ENCODE results near the gene PMEPA1. TPM values are rescaled to one million over a fixed set of nuclear protein-coding genes. Genes with fewer than 3 reads are reported as not detected.

PMEPA1 gene
- total and polyA plus RNA-seq, 5 experiments from 2014 or later, result 1.6 to 14.3 (median 5.0) TPM

DNA sequence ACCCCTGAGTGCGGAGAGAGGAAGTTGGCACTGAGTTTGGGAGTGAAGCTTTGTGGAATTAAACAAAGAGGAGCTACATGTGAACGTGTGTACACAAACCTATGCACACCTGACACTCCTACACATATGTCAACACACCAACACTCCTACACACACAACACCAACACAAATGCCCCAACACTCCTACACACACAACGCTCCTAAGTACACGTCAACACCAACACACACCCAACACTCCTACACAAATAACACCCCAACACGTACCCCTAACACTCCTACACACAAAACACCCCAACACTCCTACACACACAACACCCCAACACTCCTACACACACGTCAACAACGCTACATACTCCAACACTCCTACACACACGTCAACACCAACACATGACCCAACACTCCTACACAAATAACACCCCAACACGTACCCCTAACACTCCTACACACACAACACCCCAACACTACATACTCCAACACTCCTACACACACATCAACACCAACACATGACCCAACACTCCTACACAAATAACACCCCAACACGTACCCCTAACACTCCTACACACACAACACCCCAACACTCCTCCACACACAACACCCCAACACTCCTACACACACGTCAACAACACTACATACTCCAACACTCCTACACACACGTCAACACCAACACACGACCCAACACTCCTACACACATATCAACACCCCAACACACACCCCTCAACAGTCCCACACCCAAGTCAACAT, 49.5 kb downstream of the PMEPA1 start:
- ATAC-seq (no peak), DNase-seq (no peak)
- POLR2A ChIA-PET, result interaction anchor here (2.0 kb wide), 1 partner anchor 31 kb away, joined by 6 read pairs; no protein-coding TSS in a partner anchor
- Mint-ChIP-seq H3K9me3 (no peaks in the 10 kb centered on the region), H3K4me1 (peaks cover 18 to 56% (median 32%) of the 10 kb centered on the region in 4 donors), H3K4me3 (peak overlapping the region in 2 of 10 donors; percentile 2 to 10), H3K36me3 (no peaks in the 10 kb centered on the region), H3K27ac (peak overlapping the region in 7 of 10 donors; percentile 34 to 74 (median 56)), H3K27me3 (no peaks in the 10 kb centered on the region)

DNA sequence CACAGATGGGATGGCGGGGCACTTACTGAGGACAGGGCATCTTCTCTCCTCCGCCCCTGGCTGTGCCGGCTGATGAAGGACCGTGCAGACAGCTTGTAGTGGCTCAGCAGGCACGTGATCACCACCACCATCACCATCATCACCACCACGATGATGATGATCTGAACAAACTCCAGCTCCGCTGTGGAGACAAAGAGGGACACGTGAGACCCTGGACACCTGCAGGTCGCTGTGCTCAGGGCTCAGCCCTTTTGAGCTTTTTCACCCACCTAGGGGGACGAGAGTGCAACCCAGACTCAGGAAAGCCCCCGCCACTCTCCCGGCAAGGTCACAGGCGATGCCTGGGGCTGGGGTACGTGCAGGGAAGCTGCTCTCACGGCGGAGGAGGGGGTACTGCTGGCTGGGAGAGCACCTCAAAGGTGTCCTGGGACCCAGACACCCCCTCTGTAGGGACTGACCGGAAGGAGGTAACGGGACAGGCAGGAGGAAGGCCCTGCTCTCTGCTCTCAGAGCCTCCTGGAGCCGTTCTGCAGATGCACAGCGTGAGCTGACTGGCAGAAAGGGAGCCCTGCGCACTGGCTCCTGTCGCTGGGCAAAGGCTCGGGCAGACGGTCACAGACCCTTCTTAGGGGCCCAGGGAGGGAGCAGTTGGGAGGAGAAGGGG, 50.2 kb downstream of the PMEPA1 start:
- POLR2A ChIA-PET, result interaction anchor here (0.9 to 2.2 kb wide), 5 partner anchors 9 to 50 kb away, joined by 3 to 6 read pairs (median 6); partner anchors contain the start of gene PMEPA1
- peak in 2 of 10 donors; percentile 15 to 31 for DNase-seq
- H3K4me3 Mint-ChIP-seq, result peak overlapping the region in 6 of 10 donors; percentile 28 to 76 (median 56)

DNA sequence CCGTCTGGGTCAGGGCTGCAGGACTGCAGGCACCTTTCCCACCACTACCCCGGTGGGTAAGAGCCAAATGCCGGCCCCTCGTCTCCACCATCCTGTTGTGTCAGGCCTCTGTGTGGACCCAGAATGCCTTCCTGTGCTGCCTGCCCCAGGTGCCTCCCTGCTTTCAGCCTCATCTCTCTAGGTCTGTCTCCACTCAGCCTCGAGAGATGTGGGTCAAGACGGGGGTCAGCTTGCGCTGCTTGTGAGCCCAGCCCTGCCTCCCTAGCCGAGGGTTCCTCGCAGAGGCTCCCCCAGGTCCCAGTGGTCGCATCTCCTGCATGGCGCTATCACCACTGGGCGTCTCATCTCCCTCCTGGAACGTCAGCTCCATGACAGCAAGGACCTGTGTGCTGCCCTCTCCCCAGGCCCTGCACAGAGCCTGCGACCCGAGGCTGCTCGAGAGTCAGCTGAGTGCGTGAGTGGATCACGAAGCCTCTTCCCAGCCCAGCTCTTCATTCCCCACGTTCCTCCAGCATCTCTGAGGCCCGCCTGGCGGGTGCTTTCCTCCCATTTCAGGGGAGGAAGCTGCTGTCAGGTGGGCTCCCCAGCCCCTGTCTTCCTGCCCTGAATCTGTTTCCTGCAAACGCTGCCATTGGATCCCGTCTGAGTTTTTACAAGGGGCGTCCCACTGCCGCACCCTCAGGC, 50.8 kb downstream of the PMEPA1 start:
- Mint-ChIP-seq H3K27ac (peak overlapping the region; percentile 35 to 94 (median 76)), H3K4me1 (peaks cover 29 to 70% (median 44%) of the 10 kb centered on the region in 4 donors), H3K27me3 (no peaks in the 10 kb centered on the region), H3K4me3 (peak overlapping the region in 8 of 10 donors; percentile 26 to 84 (median 58)), H3K9me3 (no peaks in the 10 kb centered on the region), H3K36me3 (no peaks in the 10 kb centered on the region)
- ATAC-seq (no peak), DNase-seq (peak in 2 of 10 donors; percentile 16 to 61)
- POLR2A ChIA-PET, result interaction anchor here (0.9 to 2.2 kb wide), 7 partner anchors 9 to 51 kb away, joined by 3 to 6 read pairs (median 5); partner anchors contain the start of gene PMEPA1

More for the DNA sequence above, 50.2 kb downstream of the PMEPA1 start:
- H3K36me3 Mint-ChIP-seq, result no peaks in the 10 kb centered on the region
- peaks cover 24 to 63% (median 38%) of the 10 kb centered on the region in 4 donors for H3K4me1 Mint-ChIP-seq
- ATAC-seq, result no peak
- H3K9me3 Mint-ChIP-seq, result no peaks in the 10 kb centered on the region
- peak overlapping the region in 8 of 10 donors; percentile 35 to 94 (median 80) for H3K27ac Mint-ChIP-seq
- no peaks in the 10 kb centered on the region for H3K27me3 Mint-ChIP-seq

DNA sequence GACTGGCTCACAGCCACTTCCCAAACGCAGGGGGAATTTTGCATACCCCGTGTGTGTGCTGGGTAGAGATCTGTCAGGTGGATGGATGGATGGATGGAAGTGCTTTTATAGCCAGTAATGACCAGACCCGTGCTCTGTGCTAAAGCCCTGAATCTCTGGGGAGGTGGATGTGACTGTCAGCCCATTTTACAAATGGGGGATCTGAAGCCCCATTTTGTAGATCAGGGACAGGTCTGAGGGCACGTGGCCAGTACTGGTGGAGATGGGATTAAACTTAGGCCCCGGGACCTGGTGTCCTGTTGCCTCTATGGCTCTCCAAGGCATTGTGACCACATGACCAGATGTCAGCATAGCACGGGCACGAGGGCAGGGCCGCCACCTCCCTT, 51.4 kb downstream of the PMEPA1 start:
- Mint-ChIP-seq H3K4me3 (peak overlapping the region; percentile 28 to 84 (median 77)), H3K27ac (peak overlapping the region; percentile 82 to 94 (median 92)), H3K9me3 (no peaks in the 10 kb centered on the region), H3K27me3 (no peaks in the 10 kb centered on the region), H3K36me3 (no peaks in the 10 kb centered on the region), H3K4me1 (peaks cover 29 to 70% (median 46%) of the 10 kb centered on the region in 4 donors)
- DNase-seq (peak in 1 of 10 donors; percentile 16), ATAC-seq (no peak)
- POLR2A ChIA-PET, result interaction anchor here (0.6 to 2.2 kb wide), 7 partner anchors 10 to 1282 kb away, joined by 3 to 6 read pairs (median 5); partner anchors contain the start of gene PMEPA1

DNA sequence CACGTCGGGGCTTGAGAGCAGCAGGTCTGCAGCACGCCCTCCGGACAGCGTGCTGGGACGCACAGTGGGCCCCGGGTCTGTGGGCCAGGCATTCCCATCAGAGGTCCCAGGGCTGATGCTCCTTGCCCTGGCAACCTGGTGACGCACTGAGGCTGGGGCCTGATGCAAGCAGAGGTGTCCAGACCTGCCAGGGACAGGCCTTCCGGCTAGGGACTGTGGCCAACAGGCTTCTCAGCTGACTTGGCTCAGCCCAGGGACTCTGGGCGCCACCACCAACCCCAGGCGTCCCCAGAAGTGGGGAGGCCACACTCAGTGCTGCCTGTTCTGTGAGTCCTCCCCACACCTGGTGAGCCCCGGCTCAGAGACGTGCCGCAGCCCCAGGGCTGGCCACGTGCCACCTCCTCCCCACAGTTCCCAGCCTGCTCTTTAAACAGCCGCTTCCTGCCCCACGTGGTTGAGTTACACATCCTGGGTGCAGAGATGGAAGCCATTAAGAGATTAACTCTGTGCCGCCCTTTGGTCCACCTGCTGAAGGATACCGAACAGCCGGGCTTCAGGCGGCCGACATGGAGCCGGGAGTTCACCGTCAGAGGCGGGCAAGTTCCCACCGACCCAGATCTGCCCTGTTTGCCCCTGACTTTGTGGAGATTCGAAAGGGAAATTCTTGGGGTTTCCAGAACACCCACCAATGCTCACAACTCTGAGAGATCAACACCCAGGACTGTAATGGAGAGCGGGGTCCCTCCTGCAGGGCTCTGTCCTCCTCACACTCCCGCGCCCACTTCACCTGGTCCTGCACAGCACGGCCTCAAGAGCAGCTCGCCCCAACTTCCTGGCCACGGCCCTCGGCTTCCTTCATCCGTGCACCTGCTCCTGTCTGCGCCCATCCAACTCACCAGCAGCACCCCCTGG, 52.0 kb downstream of the PMEPA1 start:
- Mint-ChIP-seq H3K36me3 (no peaks in the 10 kb centered on the region), H3K27me3 (no peaks in the 10 kb centered on the region), H3K4me1 (peaks cover 29 to 63% (median 46%) of the 10 kb centered on the region in 4 donors), H3K4me3 (peak overlapping the region; percentile 28 to 84 (median 77)), H3K9me3 (no peaks in the 10 kb centered on the region), H3K27ac (peak overlapping the region; percentile 82 to 94 (median 92))
- DNase-seq (peak; percentile 34 to 87 (median 60)), ATAC-seq (peak; percentile 87 to 93)
- POLR2A ChIA-PET, result interaction anchor here (0.6 to 2.2 kb wide), 7 partner anchors 10 to 1283 kb away, joined by 3 to 7 read pairs (median 4); partner anchors contain the start of gene PMEPA1

DNA sequence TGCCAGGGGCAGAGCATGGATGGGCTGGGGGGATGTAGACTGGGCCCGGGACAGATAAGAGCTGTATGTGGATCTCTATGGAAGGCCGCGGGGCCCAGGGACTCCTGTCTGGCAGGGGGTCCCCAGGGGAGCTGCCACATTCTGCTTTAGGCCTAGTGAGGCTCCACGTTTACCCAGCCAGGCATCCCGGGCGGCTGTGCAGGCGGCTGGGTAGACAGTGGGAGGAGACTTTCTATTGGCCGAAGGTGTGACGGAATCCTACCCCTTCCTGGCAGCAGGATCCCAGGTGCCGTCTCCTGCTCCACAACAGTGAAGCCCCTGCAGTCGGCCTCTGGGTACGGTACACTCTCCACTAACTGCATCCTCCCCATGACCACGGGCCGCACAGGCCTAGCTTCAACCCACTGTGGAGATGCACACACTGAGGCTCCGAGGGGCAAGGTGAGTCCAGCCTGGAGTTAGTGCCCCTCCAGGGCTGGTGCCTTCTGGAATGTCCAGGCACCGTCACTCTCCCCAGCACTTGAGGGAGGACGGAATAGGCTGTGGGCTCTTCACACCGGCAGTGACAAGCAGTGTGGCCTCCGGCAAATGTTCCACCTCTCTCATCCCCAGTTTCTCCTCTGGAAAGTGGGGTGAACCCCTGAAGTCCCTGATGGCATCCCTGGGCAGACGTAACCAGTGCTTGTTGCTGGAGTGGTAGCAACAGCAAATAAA, 52.8 kb downstream of the PMEPA1 start:
- POLR2A ChIA-PET, result interaction anchor here (0.5 to 1.6 kb wide), 6 partner anchors 23 to 1510 kb away, joined by 3 to 7 read pairs (median 6); partner anchors contain the start of gene PMEPA1

DNA sequence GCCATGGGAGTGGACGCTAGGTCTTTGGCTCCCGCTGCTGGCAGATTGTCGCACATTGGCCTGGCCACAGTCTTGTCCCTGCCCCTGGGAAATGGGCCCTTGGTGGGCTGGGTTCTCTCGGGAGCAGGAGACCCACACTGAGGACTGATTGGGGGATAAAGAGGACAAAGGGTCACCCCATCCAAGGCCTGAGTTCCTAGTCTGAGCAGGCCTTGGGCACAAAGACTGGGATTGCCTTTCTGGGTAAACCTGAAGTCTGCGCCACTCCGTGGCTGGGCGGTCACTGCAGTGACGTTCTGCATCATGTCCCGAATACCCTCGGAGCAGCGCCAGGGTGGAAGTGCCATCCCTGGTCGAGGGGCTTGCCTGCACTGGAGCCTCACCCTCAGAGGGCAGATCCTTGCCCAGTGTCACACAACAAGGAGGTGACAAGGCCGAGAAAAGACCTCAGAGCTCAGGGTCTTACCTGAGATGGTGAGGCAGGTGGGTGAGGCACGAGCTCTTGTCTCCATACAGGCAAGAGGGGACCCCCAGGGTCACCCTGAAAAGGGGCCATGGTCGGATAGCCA, 53.5 kb downstream of the PMEPA1 start:
- Mint-ChIP-seq H3K27ac (peak overlapping the region in 5 of 10 donors; percentile 8 to 58 (median 50)), H3K4me1 (peaks cover 29 to 62% (median 46%) of the 10 kb centered on the region in 4 donors), H3K36me3 (no peaks in the 10 kb centered on the region), H3K4me3 (peak overlapping the region in 2 of 10 donors; percentile 11 to 33), H3K9me3 (no peaks in the 10 kb centered on the region), H3K27me3 (no peaks in the 10 kb centered on the region)
- POLR2A ChIA-PET, result interaction anchor here (1.0 to 1.6 kb wide), 3 partner anchors 27 to 46 kb away, joined by 3 to 7 read pairs (median 7); no protein-coding TSS in a partner anchor
- DNase-seq, result peak in 1 of 10 donors; percentile 15
- ATAC-seq, result no peak

More for the DNA sequence above, 52.8 kb downstream of the PMEPA1 start:
- no peaks in the 10 kb centered on the region for H3K9me3 Mint-ChIP-seq
- peaks cover 29 to 62% (median 46%) of the 10 kb centered on the region in 4 donors for H3K4me1 Mint-ChIP-seq
- H3K36me3 Mint-ChIP-seq, result no peaks in the 10 kb centered on the region
- H3K27me3 Mint-ChIP-seq, result no peaks in the 10 kb centered on the region
- peak overlapping the region in 4 of 10 donors; percentile 11 to 82 (median 54) for H3K4me3 Mint-ChIP-seq
- H3K27ac Mint-ChIP-seq, result peak overlapping the region; percentile 20 to 94 (median 81)
- peak in 1 of 10 donors; percentile 11 for DNase-seq
- no peak for ATAC-seq

DNA sequence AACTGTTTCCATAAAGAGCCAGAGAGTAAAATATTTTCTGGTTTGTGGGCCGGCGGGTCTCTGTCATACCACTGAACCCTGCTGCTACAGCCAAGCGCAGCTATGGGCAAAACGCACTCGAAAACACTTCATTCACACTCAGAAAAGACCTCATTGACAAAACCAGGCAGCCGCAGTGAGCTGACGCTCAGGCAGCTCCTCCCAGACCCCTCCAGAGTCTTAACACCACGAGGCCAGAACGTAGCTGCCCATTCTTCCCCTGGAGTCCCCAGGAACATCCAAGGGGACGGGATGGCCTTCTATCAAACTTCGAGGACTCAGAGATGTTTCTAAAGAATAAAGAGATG, 54.0 kb downstream of the PMEPA1 start:
- POLR2A ChIA-PET, result interaction anchor here (1.1 kb wide), 1 partner anchor 26 kb away, joined by 6 read pairs; no protein-coding TSS in a partner anchor
- ATAC-seq (no peak), DNase-seq (no peak)
- no peaks in the 10 kb centered on the region for H3K27me3 Mint-ChIP-seq
- H3K36me3 Mint-ChIP-seq, result no peaks in the 10 kb centered on the region
- no peak overlapping the region for H3K4me3 Mint-ChIP-seq
- H3K9me3 Mint-ChIP-seq, result no peaks in the 10 kb centered on the region
- H3K4me1 Mint-ChIP-seq, result peaks cover 29 to 62% (median 46%) of the 10 kb centered on the region in 4 donors
- peak overlapping the region in 2 of 10 donors; percentile 32 to 53 for H3K27ac Mint-ChIP-seq

DNA sequence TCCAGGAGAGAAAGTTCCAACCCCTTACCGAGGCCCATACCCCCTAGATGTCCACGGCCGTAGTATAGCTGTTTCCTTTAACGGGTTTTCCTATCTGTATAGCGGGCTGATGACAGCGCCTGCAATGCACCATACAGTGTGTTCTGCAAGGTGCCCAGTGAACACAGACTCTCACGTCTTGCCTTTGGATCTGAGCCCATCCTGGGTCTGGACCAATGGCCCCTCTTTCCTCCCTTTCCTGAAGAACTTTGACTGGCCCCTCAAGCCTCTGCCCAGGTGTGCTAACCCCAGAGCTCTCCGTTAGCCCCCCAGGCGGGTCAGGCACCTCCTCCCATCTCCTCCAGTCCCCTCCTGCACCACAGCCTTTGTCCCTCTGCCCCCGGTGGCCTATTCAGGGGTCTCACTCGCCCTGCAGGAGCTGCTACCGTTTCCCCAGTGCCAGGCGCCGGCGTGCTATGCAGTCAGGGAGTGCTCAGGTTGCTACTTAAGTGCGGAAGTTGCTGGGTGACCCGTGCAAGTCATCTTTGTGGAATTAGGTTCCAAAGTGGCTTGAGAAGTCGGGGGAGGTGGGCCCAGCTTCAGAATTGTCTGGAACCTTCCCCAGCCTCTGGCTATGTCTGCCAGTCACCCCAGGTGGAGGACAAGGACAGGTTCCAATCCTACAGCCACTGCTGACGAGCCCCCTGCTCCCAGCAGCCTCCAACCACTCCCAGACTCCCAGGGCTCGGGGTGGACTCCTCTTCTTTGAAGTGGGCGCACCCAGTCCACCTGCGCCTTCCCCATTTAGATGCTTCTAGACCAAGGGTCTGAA, 54.6 kb downstream of the PMEPA1 start:
- no peaks in the 10 kb centered on the region for H3K36me3 Mint-ChIP-seq
- H3K4me1 Mint-ChIP-seq, result peaks cover 29 to 56% (median 44%) of the 10 kb centered on the region in 4 donors
- peak overlapping the region in 2 of 10 donors; percentile 32 to 83 for H3K27ac Mint-ChIP-seq
- POLR2A ChIA-PET, result interaction anchor here (0.5 to 1.9 kb wide), 6 partner anchors 12 to 52 kb away, joined by 3 to 8 read pairs (median 4); partner anchors contain the start of gene ZBP1
- no peaks in the 10 kb centered on the region for H3K27me3 Mint-ChIP-seq
- DNase-seq, result peak in 1 of 10 donors; percentile 12
- H3K9me3 Mint-ChIP-seq, result no peaks in the 10 kb centered on the region
- H3K4me3 Mint-ChIP-seq, result no peak overlapping the region
- no peak for ATAC-seq
